Ishikawa (cell line): ENCODE data around the gene CSAD.

ENCODE experiments used
- CEBPB ChIP-seq: IDR thresholded peaks from 2 replicates; pipeline ENCODE4 v1.6.1; 2012
- CREB1 ChIP-seq: IDR thresholded peaks from 2 replicates; pipeline ENCODE4 v1.6.1; 2012; ENCODE audit warnings: low read depth
- EGR1 ChIP-seq: IDR thresholded peaks from 2 replicates; pipeline ENCODE4 v1.6.1; 2012
- EP300 ChIP-seq: IDR thresholded peaks from 2 replicates; pipeline ENCODE4 v1.6.1; 2012; ENCODE audit warnings: borderline replicate concordance
- FOXM1 ChIP-seq: IDR thresholded peaks from 2 replicates; pipeline ENCODE4 v1.6.1; 2012; ENCODE audit warnings: low read depth, borderline replicate concordance
- MAX ChIP-seq: IDR thresholded peaks from 2 replicates; pipeline ENCODE4 v1.6.1; 2012
- NFIC ChIP-seq: IDR thresholded peaks from 2 replicates; pipeline ENCODE4 v1.6.1; 2012
- RAD21 ChIP-seq: IDR thresholded peaks from 2 replicates; pipeline ENCODE4 v1.6.1; 2012; ENCODE audit warnings: low read depth
- REST ChIP-seq: IDR thresholded peaks from 2 replicates; pipeline ENCODE4 v1.6.1; 2012; ENCODE audit warnings: low read depth, mild to moderate bottlenecking
- TAF1 ChIP-seq: IDR thresholded peaks from 2 replicates; pipeline ENCODE4 v1.6.1; 2012; ENCODE audit warnings: low read depth, mild to moderate bottlenecking
- TCF12 ChIP-seq: IDR thresholded peaks from 2 replicates; pipeline ENCODE4 v1.6.1; 2012; ENCODE audit warnings: low read depth
- TEAD4 ChIP-seq: IDR thresholded peaks from 2 replicates; pipeline ENCODE4 v1.6.1; 2012
- USF1 ChIP-seq: IDR thresholded peaks from 2 replicates; pipeline ENCODE4 v1.6.1; 2012
- YY1 ChIP-seq: IDR thresholded peaks from 2 replicates; pipeline ENCODE4 v1.6.1; 2012; ENCODE audit warnings: low read depth
- ZBTB7A ChIP-seq: IDR thresholded peaks from 2 replicates; pipeline ENCODE4 v1.6.1; 2012; ENCODE audit warnings: low read depth

CSAD gene

GRCh38 chr12:53180220-53180930 lies at the start of gene CSAD, which contains the start of gene ZNF740:
Gene CSAD, minus strand, starts transcription at chr12:53180925. Its CDS starts 7,455 bp downstream, at chr12:53173470.
Gene ZNF740, plus strand, starts transcription at chr12:53180722. Its CDS starts 1,262 bp downstream, at chr12:53181984.
- peak; percentile 53; the same call in 1 of the 2 replicates for TF ChIP-seq CREB1
- peak; percentile 63 for TF ChIP-seq EP300
- TF ChIP-seq TAF1: peak; percentile 68
- TF ChIP-seq ZBTB7A: peak; percentile 68; the same call in 1 of the 2 replicates
- peak; percentile 97 for TF ChIP-seq EGR1
- TF ChIP-seq MAX: peak; percentile 87
- peak; percentile 43 for TF ChIP-seq TEAD4
- TF ChIP-seq TCF12: peak; percentile 90
- TF ChIP-seq NFIC: peak; percentile 58
- TF ChIP-seq FOXM1: peak; percentile 57; the same call in 1 of the 2 replicates
- peak; percentile 11; the same call in 1 of the 2 replicates for TF ChIP-seq RAD21
- no peak for TF ChIP-seq REST
- peak; percentile 49; the same call in 1 of the 2 replicates for TF ChIP-seq USF1
- TF ChIP-seq CEBPB: peak; percentile 45; the same call in 1 of the 2 replicates
- TF ChIP-seq YY1: peak; percentile 97

GRCh38 chr12:53230108-53230845 lies 49.6 kb upstream of the CSAD start:
- TF ChIP-seq TAF1: no peak
- no peak for TF ChIP-seq FOXM1
- peak; percentile 88 for TF ChIP-seq TEAD4
- no peak for TF ChIP-seq MAX
- TF ChIP-seq YY1: peak; percentile 57; the same call in 1 of the 2 replicates
- peak; percentile 86 for TF ChIP-seq NFIC
- TF ChIP-seq EP300: peak; percentile 52; the same call in 1 of the 2 replicates
- peak; percentile 88 for TF ChIP-seq EGR1
- no peak for TF ChIP-seq USF1
- TF ChIP-seq CEBPB: no peak
- no peak for TF ChIP-seq RAD21
- TF ChIP-seq REST: no peak
- TF ChIP-seq TCF12: peak; percentile 70
- TF ChIP-seq ZBTB7A: peak; percentile 99
- no peak for TF ChIP-seq CREB1

- TF ChIP-seq TCF12 (no peak), CREB1 (no peak), EP300 (no peak), NFIC (no peak), YY1 (no peak), TEAD4 (no peak), ZBTB7A (no peak), EGR1 (no peak), CEBPB (no peak)
These were observed 48.7 kb upstream of the CSAD start for GRCh38 chr12:53229454-53229853.

- no peak for TF ChIP-seq EP300
- no peak for TF ChIP-seq TAF1
- no peak for TF ChIP-seq TCF12
- TF ChIP-seq CEBPB: no peak
- no peak for TF ChIP-seq EGR1
- no peak for TF ChIP-seq RAD21
These were observed 47.1 kb upstream of the CSAD start for GRCh38 chr12:53227836-53228235.
